ENCODE data around the gene CBY3. TPM values are rescaled to one million over a fixed set of nuclear protein-coding genes. Genes with fewer than 3 reads are reported as not detected.
A peak's percentile ranks its signal among the peaks of the same experiment; 100 is the strongest.

The CBY3 gene
- polyA plus RNA-seq, 3 donors: not detected

DNA sequence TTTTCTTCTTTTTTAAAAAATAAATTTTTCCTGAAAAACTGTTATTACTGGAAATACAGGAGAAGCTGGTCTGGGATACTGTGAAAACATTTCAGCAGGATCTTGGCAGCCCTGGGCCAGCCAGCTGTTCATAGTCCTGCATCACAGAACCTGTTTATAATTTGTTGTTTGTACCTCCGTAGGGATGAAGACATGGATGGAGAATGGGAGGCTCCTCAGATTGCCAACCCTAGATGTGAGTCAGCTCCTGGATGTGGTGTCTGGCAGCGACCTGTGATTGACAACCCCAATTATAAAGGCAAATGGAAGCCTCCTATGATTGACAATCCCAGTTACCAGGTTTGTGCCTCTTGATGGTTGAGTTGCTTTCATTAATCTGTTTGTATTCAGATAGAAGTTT is 39.4 kb upstream of the CBY3 start:
- H3K27me3 Mint-ChIP-seq (ENCODE audit: low read depth in 3 of 3): no peaks in the 10 kb centered on the region
- Histone ChIP-seq H3K27me3 (ENCODE audit: control insufficient read depth in 2 of 2, insufficient read depth in 2 of 2, low read length in 2 of 2) (no peaks in the 10 kb centered on the region), H3K36me3 (replicated peaks in 1 of 2; ENCODE audit: control insufficient read depth in 1 of 2, insufficient read depth in 2 of 2, low read length in 2 of 2) (peaks cover 89 to 98% of the 10 kb centered on the region in 2 donors), H2AFZ (ENCODE audit: insufficient read depth, low read depth, low read length, poor library complexity, severe bottlenecking) (no peak overlapping the region), H3K4me1 (ENCODE audit: control insufficient read depth in 1 of 2, insufficient read depth in 2 of 2, low read length in 2 of 2) (peaks cover 0 to 6% of the 10 kb centered on the region in 2 donors), H3K27ac (ENCODE audit: low read depth in 1 of 2, low read length in 2 of 2) (no peak overlapping the region), H3K9me3 (replicated peaks in 1 of 2; ENCODE audit: control insufficient read depth in 1 of 2, insufficient read depth in 1 of 2, low read length in 2 of 2) (no peaks in the 10 kb centered on the region), H3K9ac (ENCODE audit: insufficient read depth, low read length, poor library complexity, severe bottlenecking) (no peak overlapping the region), H3K4me3 (replicated peaks in 1 of 3; ENCODE audit: low read depth in 2 of 3, low read length in 3 of 3) (no peak overlapping the region), H4K20me1 (ENCODE audit: insufficient read depth, low read length) (peaks cover 48% of the 10 kb centered on the region), H3K79me2 (ENCODE audit: insufficient read depth, low read length) (peaks cover 93% of the 10 kb centered on the region), H3K4me2 (replicated peaks; ENCODE audit: extremely low read depth, low read length, poor library complexity, severe bottlenecking) (no peak overlapping the region)
- peaks cover 75 to 91% of the 10 kb centered on the region in 2 donors for H3K36me3 Mint-ChIP-seq
- TF ChIP-seq, protein P1, sequence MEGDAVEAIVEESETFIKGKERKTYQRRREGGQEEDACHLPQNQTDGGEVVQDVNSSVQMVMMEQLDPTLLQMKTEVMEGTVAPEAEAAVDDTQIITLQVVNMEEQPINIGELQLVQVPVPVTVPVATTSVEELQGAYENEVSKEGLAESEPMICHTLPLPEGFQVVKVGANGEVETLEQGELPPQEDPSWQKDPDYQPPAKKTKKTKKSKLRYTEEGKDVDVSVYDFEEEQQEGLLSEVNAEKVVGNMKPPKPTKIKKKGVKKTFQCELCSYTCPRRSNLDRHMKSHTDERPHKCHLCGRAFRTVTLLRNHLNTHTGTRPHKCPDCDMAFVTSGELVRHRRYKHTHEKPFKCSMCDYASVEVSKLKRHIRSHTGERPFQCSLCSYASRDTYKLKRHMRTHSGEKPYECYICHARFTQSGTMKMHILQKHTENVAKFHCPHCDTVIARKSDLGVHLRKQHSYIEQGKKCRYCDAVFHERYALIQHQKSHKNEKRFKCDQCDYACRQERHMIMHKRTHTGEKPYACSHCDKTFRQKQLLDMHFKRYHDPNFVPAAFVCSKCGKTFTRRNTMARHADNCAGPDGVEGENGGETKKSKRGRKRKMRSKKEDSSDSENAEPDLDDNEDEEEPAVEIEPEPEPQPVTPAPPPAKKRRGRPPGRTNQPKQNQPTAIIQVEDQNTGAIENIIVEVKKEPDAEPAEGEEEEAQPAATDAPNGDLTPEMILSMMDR (IDR thresholded peaks at IDR 0.05): no peak
- no peaks in the 10 kb centered on the region for H3K9me3 Mint-ChIP-seq
- no peak for DNase-seq
- peaks cover 7% of the 10 kb centered on the region for H3K4me1 Mint-ChIP-seq
- intact Hi-C loops (cut with micrococcal nuclease): no loop called here
- no peak overlapping the region for H3K4me3 Mint-ChIP-seq
- no CpG with 5 or more reads among the region's 2 CpGs for WGBS (ENCODE audit: insufficient coverage)
- H3K27ac Mint-ChIP-seq: peak overlapping the region in 1 of 7 donors; percentile 52

DNA sequence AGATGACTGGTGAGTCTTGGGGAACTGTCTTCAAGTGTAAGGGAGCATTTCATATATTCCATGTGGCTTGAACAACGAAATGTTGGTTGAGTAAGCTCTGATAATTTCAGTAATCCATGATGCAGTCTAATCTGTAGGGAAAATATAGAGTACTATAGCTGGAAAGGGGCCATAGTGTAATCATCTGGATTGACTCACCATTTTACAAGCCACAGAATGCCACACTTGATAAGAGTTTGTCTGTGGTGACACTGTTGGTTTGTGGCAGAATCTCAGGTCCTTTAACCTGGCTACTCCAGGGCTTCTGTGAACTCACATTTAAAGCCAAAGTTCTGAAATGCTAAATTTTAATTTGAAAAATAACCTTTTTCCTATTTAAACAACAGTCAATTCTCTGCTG is 35.5 kb upstream of the CBY3 start:
- H3K4me1 ChIP-seq (ENCODE audit: control insufficient read depth in 1 of 2, insufficient read depth in 2 of 2, low read length in 2 of 2): no peaks in the 10 kb centered on the region
- TF ChIP-seq, protein P1 (IDR thresholded peaks at IDR 0.05): no peak
- no peak for DNase-seq
- no peaks in the 10 kb centered on the region for H3K27me3 ChIP-seq (ENCODE audit: control insufficient read depth in 2 of 2, insufficient read depth in 2 of 2, low read length in 2 of 2)
- Mint-ChIP-seq H3K9me3 (no peaks in the 10 kb centered on the region), H3K27me3 (ENCODE audit: low read depth in 3 of 3) (no peaks in the 10 kb centered on the region), H3K4me3 (no peak overlapping the region), H3K4me1 (no peaks in the 10 kb centered on the region), H3K36me3 (peaks cover 57 to 93% of the 10 kb centered on the region in 2 donors), H3K27ac (peak overlapping the region in 1 of 7 donors; percentile 7)
- H3K36me3 ChIP-seq (replicated peaks in 1 of 2; ENCODE audit: control insufficient read depth in 1 of 2, insufficient read depth in 2 of 2, low read length in 2 of 2): peaks cover 78 to 92% of the 10 kb centered on the region in 2 donors
- no peak overlapping the region for H2AFZ ChIP-seq (ENCODE audit: insufficient read depth, low read depth, low read length, poor library complexity, severe bottlenecking)
- no peak overlapping the region for H3K9ac ChIP-seq (ENCODE audit: insufficient read depth, low read length, poor library complexity, severe bottlenecking)
- intact Hi-C loops (cut with micrococcal nuclease): no loop called here
- WGBS (ENCODE audit: insufficient coverage): no CpG with 5 or more reads among the region's 1 CpG
- H3K27ac ChIP-seq (ENCODE audit: low read depth in 1 of 2, low read length in 2 of 2): peak overlapping the region in 1 of 2 donors; percentile 25
- no peaks in the 10 kb centered on the region for H3K9me3 ChIP-seq (replicated peaks in 1 of 2; ENCODE audit: control insufficient read depth in 1 of 2, insufficient read depth in 1 of 2, low read length in 2 of 2)
- H3K79me2 ChIP-seq (ENCODE audit: insufficient read depth, low read length): peaks cover 79% of the 10 kb centered on the region
- H3K4me2 ChIP-seq (replicated peaks; ENCODE audit: extremely low read depth, low read length, poor library complexity, severe bottlenecking): no peak overlapping the region
- H4K20me1 ChIP-seq (ENCODE audit: insufficient read depth, low read length): peaks cover 32% of the 10 kb centered on the region
- no peak overlapping the region for H3K4me3 ChIP-seq (replicated peaks in 1 of 3; ENCODE audit: low read depth in 2 of 3, low read length in 3 of 3)
